Peyer's patch (tissue), 4 donors: Measurements from ENCODE around the gene MED20.

Experiments
- POLR2A ChIP-seq, 2 donors: fragments of 450-650 bp; IDR thresholded peaks; one replicate each; pipeline ENCODE4 v1.5.1; 2017; ENCODE audit warnings: antibody characterized with exemption in 2 of 2, mild to moderate bottlenecking in 2 of 2, moderate library complexity in 2 of 2
- TF ChIP-seq, protein P1 (sequence below), 6 experiments: fragments of 450-650 bp in 4 of 6; fragments of 200-600 bp in 2 of 6; sonication (generic) in 1 of 6; IDR thresholded peaks; one replicate each; pipeline ENCODE4 v1.5.1; 2017 to 2019; ENCODE audit warnings: antibody characterized with exemption in 6 of 6, mild to moderate bottlenecking in 3 of 6, moderate library complexity in 1 of 6

DNA sequence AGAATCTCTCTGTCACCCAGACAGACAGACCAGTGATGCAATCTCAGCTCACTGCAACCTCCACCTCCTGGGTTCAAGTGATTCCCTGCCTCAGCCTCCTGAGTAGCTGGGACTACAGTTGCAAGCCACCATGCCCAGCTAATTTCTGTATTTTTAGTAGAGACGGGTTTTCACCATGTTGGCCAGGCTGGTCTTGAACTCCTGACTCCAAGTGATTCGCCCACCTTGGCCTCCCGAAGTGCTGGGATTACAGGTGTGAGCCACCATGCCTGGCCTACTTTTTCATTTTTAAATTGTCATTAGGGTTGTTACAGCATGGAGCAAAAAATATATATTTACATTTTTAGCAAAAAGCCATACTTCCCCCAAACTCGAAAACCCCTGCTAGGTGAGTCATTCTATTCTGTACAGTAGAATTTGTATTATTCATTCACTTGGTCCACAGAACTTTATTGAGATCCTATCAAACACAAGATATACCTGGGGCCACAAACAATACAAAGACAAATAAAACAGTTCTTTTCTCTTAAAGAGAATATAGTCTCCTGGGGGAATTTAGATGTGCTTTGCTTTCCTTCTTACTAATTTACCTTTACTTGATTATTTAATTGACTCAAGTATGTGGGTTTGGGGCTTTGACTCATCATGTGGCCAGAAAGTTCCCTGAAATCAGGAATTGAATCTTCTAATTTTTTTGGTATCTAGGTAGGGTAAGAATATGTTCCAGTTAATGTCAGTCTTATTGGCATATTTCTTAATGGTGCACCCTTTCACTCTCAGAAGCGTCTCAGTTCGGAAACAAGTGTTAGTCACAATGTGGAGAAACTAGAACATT is 37.3 kb upstream of the MED20 start:
- no peak for TF ChIP-seq POLR2A (IDR thresholded peaks at IDR 0.05)
- TF ChIP-seq, protein P1, sequence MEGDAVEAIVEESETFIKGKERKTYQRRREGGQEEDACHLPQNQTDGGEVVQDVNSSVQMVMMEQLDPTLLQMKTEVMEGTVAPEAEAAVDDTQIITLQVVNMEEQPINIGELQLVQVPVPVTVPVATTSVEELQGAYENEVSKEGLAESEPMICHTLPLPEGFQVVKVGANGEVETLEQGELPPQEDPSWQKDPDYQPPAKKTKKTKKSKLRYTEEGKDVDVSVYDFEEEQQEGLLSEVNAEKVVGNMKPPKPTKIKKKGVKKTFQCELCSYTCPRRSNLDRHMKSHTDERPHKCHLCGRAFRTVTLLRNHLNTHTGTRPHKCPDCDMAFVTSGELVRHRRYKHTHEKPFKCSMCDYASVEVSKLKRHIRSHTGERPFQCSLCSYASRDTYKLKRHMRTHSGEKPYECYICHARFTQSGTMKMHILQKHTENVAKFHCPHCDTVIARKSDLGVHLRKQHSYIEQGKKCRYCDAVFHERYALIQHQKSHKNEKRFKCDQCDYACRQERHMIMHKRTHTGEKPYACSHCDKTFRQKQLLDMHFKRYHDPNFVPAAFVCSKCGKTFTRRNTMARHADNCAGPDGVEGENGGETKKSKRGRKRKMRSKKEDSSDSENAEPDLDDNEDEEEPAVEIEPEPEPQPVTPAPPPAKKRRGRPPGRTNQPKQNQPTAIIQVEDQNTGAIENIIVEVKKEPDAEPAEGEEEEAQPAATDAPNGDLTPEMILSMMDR (IDR thresholded peaks at IDR 0.05), result no peak
